Hepatocyte (in vitro differentiated cells): ENCODE data around the gene AGO3. TPM values are rescaled to one million over a fixed set of nuclear protein-coding genes. Genes with fewer than 3 reads are reported as not detected.

Experiments
- DNase-seq: peaks from one replicate; pipeline ENCODE4 v3.0.0-alpha.2; 2016; ENCODE audit warnings: low spot score
- H2AFZ ChIP-seq: fragments of 200-600 bp; sonication (generic); 2 replicates; pipeline ENCODE4 v1.6.0; 2016; ENCODE audit warnings: antibody characterized with exemption, mild to moderate bottlenecking
- H3K27ac ChIP-seq: fragments of 200-600 bp; sonication (generic); 2 replicates; pipeline ENCODE4 v1.5.1; 2016; ENCODE audit warnings: mild to moderate bottlenecking
- H3K27me3 ChIP-seq: fragments of 200-600 bp; sonication (generic); 2 replicates; pipeline ENCODE4 v1.6.1; 2016
- H3K36me3 ChIP-seq: fragments of 200-600 bp; sonication (generic); replicated peaks from 2 replicates; pipeline ENCODE4 v1.5.1; 2016; ENCODE audit warnings: low read depth; ENCODE audit not compliant: insufficient read depth
- H3K4me1 ChIP-seq: fragments of 200-600 bp; sonication (generic); 2 replicates; pipeline ENCODE4 v1.5.1; 2016; ENCODE audit warnings: mild to moderate bottlenecking, moderate library complexity; ENCODE audit not compliant: insufficient read depth
- H3K4me2 ChIP-seq: fragments of 200-600 bp; sonication (generic); 2 replicates; pipeline ENCODE4 v1.6.0; 2016
- H3K4me3 ChIP-seq: fragments of 200-600 bp; sonication (generic); 2 replicates; pipeline ENCODE4 v1.5.1; 2016; ENCODE audit warnings: mild to moderate bottlenecking
- H3K79me2 ChIP-seq: fragments of 200-600 bp; sonication (generic); 2 replicates; pipeline ENCODE4 v1.6.0; 2017; ENCODE audit warnings: mild to moderate bottlenecking
- H3K9me2 ChIP-seq: fragments of 200-600 bp; sonication (generic); replicated peaks from 2 replicates; pipeline ENCODE4 v1.6.0; 2017; ENCODE audit warnings: mild to moderate bottlenecking; ENCODE audit not compliant: insufficient read depth
- H3K9me3 ChIP-seq: fragments of 200-600 bp; sonication (generic); 2 replicates; pipeline ENCODE4 v1.5.1; 2016; ENCODE audit warnings: low read depth, mild to moderate bottlenecking
- H4K20me1 ChIP-seq: fragments of 200-600 bp; sonication (generic); 2 replicates; pipeline ENCODE4 v1.6.0; 2016; ENCODE audit warnings: mild to moderate bottlenecking; ENCODE audit not compliant: insufficient read depth, poor library complexity, severe bottlenecking
- CTCF ChIP-seq: fragments of 200-600 bp; sonication (generic); IDR thresholded peaks from 2 replicates; pipeline ENCODE4 v1.5.1; 2016; ENCODE audit warnings: antibody characterized with exemption, mild to moderate bottlenecking; ENCODE audit not compliant: poor library complexity
- EZH2 ChIP-seq: fragments of 200-600 bp; sonication (generic); IDR thresholded peaks from 2 replicates; pipeline ENCODE4 v1.6.1; 2016; ENCODE audit warnings: antibody characterized with exemption, mild to moderate bottlenecking, borderline replicate concordance
- EZH2phosphoT487 ChIP-seq: fragments of 200-600 bp; sonication (generic); IDR thresholded peaks from one replicate; pipeline ENCODE4 v1.6.1; 2018; ENCODE audit warnings: antibody characterized with exemption, mild to moderate bottlenecking, low read depth, moderate library complexity; ENCODE audit not compliant: unreplicated experiment, severe bottlenecking
- WGBS: methylation state at CpG from one replicate; pipeline ENCODE4 v1.1.6; 2016; ENCODE audit warnings: low lambda C conversion rate; ENCODE audit errors: missing lambda C conversion rate; 5-methylcytosine and 5-hydroxymethylcytosine counted together
- polyA plus RNA-seq: library from polyadenylated mRNA; unstranded; fragments of >200 nt; fragmentation: Nextera tagmentation; extraction: Ambion mirVana; gene quantifications from 2 replicates; pipeline ENCODE4 v1.2.1, GENCODE V29; 2016
- total RNA-seq: library from RNA; depleted of rRNA; stranded (reverse); fragments of >200 nt; gene quantifications from 2 replicates; pipeline ENCODE4 v1.2.3, GENCODE V29; 2014

Gene AGO3
- total and polyA plus RNA-seq, 2 experiments from 2014 or later, result 16.9 to 24.4 TPM

- no peaks in the 10 kb centered on the region for H3K79me2 ChIP-seq
- no peak overlapping the region for H3K4me2 ChIP-seq
- no peaks in the 10 kb centered on the region for H3K27me3 ChIP-seq
- no peak overlapping the region for H3K27ac ChIP-seq
- no peaks in the 10 kb centered on the region for H3K9me3 ChIP-seq
- H3K9me2 ChIP-seq, result no peaks in the 10 kb centered on the region
- WGBS, result 98% methylated on average over 3 of the region's 3 CpGs
- no peak overlapping the region for H3K4me3 ChIP-seq
- H4K20me1 ChIP-seq, result no peaks in the 10 kb centered on the region
- TF ChIP-seq CTCF, result no peak
- no peak for TF ChIP-seq EZH2
- no peak for TF ChIP-seq EZH2phosphoT487
- DNase-seq, result no peak
- H3K4me1 ChIP-seq, result no peaks in the 10 kb centered on the region
- no peak overlapping the region for H2AFZ ChIP-seq
- no peaks in the 10 kb centered on the region for H3K36me3 ChIP-seq
Observed at GRCh38 chr1:36006941-36007500, 76.1 kb downstream of the AGO3 start.

- 90% methylated on average over 2 of the region's 2 CpGs for WGBS
- no peaks in the 10 kb centered on the region for H3K4me1 ChIP-seq
- H3K79me2 ChIP-seq, result no peaks in the 10 kb centered on the region
- no peaks in the 10 kb centered on the region for H3K9me3 ChIP-seq
- TF ChIP-seq CTCF (no peak), EZH2 (no peak), EZH2phosphoT487 (no peak)
- H4K20me1 ChIP-seq, result no peaks in the 10 kb centered on the region
- H3K4me3 ChIP-seq, result no peak overlapping the region
- H3K27ac ChIP-seq, result peak overlapping the region; percentile 22
- no peaks in the 10 kb centered on the region for H3K36me3 ChIP-seq
- DNase-seq, result no peak
- no peak overlapping the region for H3K4me2 ChIP-seq
- H2AFZ ChIP-seq, result no peak overlapping the region
- H3K27me3 ChIP-seq, result no peaks in the 10 kb centered on the region
- no peaks in the 10 kb centered on the region for H3K9me2 ChIP-seq
Observed at GRCh38 chr1:36007741-36008140, 76.8 kb downstream of the AGO3 start.

GRCh38 chr1:36008546-36009197 lies 77.8 kb downstream of the AGO3 start:
- no peak overlapping the region for H3K4me2 ChIP-seq
- no peaks in the 10 kb centered on the region for H3K9me3 ChIP-seq
- no peak overlapping the region for H2AFZ ChIP-seq
- H3K27ac ChIP-seq, result peak overlapping the region; percentile 56
- H3K79me2 ChIP-seq, result no peaks in the 10 kb centered on the region
- no peaks in the 10 kb centered on the region for H3K27me3 ChIP-seq
- WGBS, result 77% methylated on average over 9 of the region's 9 CpGs
- DNase-seq, result peak; percentile 45
- no peak overlapping the region for H3K4me3 ChIP-seq
- TF ChIP-seq EZH2phosphoT487 (no peak), EZH2 (no peak), CTCF (no peak)
- no peaks in the 10 kb centered on the region for H3K4me1 ChIP-seq
- no peaks in the 10 kb centered on the region for H3K9me2 ChIP-seq
- H4K20me1 ChIP-seq, result no peaks in the 10 kb centered on the region
- H3K36me3 ChIP-seq, result no peaks in the 10 kb centered on the region
